H1 (cell line): ENCODE measurements around the gene CEL.

ENCODE experiments used
- ATF2 ChIP-seq: IDR thresholded peaks from 2 replicates; pipeline ENCODE4 v1.6.1; 2012; ENCODE audit warnings: low read length, inconsistent platforms
- CTCF ChIP-seq, 3 experiments: IDR thresholded peaks; 1 replicate in 2 of 3; 2 replicates in 1 of 3; pipeline versions ENCODE4 v1.5.1 to v1.6.1; 2011; ENCODE audit warnings: low read length in 3 of 3, mild to moderate bottlenecking in 3 of 3, inconsistent platforms in 2 of 3, low read depth in 1 of 3, moderate library complexity in 1 of 3; ENCODE audit not compliant: insufficient read depth in 1 of 3; ENCODE audit errors: control extremely low read depth in 1 of 3
- EZH2 ChIP-seq: fragments of 200-600 bp; sonication (generic); IDR thresholded peaks from 2 replicates; pipeline ENCODE4 v1.7.1; 2012; ENCODE audit warnings: low read depth, mild to moderate bottlenecking, moderate library complexity, low read length, inconsistent platforms; ENCODE audit not compliant: severe bottlenecking
- POLR2A ChIP-seq, 2 experiments: IDR thresholded peaks; 1 replicate in 1 of 2; 2 replicates in 1 of 2; pipeline ENCODE4 v1.6.1; 2011; ENCODE audit warnings: low read depth in 2 of 2, low read length in 2 of 2, mild to moderate bottlenecking in 2 of 2; ENCODE audit errors: control extremely low read depth in 1 of 2
- POLR2AphosphoS5 ChIP-seq: IDR thresholded peaks from 2 replicates; pipeline ENCODE4 v1.6.1; 2011; ENCODE audit warnings: low read depth, low read length
- TAF1 ChIP-seq: IDR thresholded peaks from 2 replicates; pipeline ENCODE4 v1.6.1; 2011; ENCODE audit warnings: mild to moderate bottlenecking, low read depth, low read length

GRCh38 chr9:133057553-133057952 lies 4.2 kb upstream of the CEL start:
- no peak; the same call in 1 of the 2 replicates for TF ChIP-seq POLR2AphosphoS5
- no peak for TF ChIP-seq TAF1
- no peak for TF ChIP-seq ATF2
- TF ChIP-seq CTCF (IDR thresholded peaks at IDR 0.05; ENCODE audit: control extremely low read depth in 1 of 3, insufficient read depth in 1 of 3, low read depth in 1 of 3, low read length in 3 of 3) = no peak
- TF ChIP-seq POLR2A (IDR thresholded peaks at IDR 0.05; ENCODE audit: control extremely low read depth in 1 of 2, low read depth in 2 of 2, low read length in 2 of 2) = no peak
- no peak for TF ChIP-seq EZH2
